ENCODE data around the gene ZNF415.

ZNF415 gene

DNA sequence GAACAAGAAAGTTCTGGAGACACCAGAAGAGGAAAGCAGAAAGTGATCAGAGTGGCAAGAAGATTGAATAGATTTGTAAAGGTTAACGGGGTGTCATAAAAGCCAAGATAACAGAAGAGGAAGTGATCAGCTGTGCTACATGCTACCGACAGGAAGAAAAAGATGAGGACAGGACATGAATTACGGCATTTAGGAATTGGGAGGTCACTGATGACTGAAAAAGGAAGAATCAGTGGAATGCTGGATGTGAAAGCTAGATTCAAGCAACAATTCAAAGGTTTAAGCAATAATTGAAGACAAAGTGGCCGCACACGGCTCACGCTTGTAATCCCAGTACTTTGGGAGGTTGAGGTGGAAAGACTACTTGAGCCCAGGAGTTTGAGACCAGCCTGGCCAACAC lies 44.6 kb downstream of the ZNF415 start:
- Histone ChIP-seq H3K4me1 (no peaks in the 10 kb centered on the region), H3K4me3 (ENCODE audit: low read depth, low read length) (no peak overlapping the region), H3K27me3 (no peaks in the 10 kb centered on the region), H3K9me3 (no peaks in the 10 kb centered on the region), H3K36me3 (peaks cover 5% of the 10 kb centered on the region; the same call in 1 of the 2 replicates)
- TF ChIP-seq, protein P1, sequence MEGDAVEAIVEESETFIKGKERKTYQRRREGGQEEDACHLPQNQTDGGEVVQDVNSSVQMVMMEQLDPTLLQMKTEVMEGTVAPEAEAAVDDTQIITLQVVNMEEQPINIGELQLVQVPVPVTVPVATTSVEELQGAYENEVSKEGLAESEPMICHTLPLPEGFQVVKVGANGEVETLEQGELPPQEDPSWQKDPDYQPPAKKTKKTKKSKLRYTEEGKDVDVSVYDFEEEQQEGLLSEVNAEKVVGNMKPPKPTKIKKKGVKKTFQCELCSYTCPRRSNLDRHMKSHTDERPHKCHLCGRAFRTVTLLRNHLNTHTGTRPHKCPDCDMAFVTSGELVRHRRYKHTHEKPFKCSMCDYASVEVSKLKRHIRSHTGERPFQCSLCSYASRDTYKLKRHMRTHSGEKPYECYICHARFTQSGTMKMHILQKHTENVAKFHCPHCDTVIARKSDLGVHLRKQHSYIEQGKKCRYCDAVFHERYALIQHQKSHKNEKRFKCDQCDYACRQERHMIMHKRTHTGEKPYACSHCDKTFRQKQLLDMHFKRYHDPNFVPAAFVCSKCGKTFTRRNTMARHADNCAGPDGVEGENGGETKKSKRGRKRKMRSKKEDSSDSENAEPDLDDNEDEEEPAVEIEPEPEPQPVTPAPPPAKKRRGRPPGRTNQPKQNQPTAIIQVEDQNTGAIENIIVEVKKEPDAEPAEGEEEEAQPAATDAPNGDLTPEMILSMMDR (IDR thresholded peaks at IDR 0.05; ENCODE audit: low read depth, low read length), result no peak
- DNase-seq, result no peak

DNA sequence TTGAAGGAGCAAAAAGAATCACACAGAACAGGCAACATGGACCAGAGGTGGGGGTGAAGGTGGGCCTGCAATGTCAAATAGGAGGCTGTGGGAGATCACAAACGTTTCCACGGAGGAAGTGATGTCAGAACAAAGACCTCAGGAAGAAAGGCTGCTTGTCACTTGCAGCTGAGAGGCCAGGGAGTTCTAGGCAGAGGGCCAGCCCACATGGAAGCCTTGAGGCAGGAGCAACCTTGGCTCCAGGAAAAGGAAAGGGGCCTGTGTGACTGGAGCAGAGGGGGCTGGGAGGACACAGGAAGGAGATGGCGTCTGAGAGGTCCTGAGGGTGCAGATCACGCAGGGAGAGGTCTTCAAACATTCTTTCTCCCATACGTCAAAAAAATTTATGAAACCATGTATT lies 45.8 kb downstream of the ZNF415 start:
- no peak for DNase-seq
- peaks cover 5% of the 10 kb centered on the region; the same call in 1 of the 2 replicates for H3K36me3 ChIP-seq
- H3K27me3 ChIP-seq, result no peaks in the 10 kb centered on the region
- no peaks in the 10 kb centered on the region for H3K9me3 ChIP-seq
- TF ChIP-seq, protein P1 (IDR thresholded peaks at IDR 0.05; ENCODE audit: low read depth, low read length), result no peak
- no peak overlapping the region for H3K4me3 ChIP-seq (ENCODE audit: low read depth, low read length)
- no peaks in the 10 kb centered on the region for H3K4me1 ChIP-seq

DNA sequence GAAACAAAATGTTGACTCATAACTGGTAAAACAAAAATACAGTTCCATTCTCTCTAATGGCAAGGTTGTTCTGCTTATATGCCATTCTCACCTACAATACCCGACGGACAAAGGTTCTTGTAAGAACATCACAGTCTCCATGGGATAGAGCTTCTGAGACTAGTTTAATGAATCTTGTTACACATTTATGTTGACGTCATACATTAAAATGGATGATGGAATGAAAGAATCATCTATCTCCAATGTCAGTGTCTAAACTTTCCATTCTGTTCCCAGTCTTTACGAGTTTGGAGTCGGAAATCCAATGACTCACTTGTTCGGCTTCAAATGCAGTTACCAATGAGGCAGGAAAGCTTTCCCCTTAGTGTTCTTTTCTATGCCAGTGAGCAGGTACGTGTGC lies 47.2 kb downstream of the ZNF415 start:
- Histone ChIP-seq H3K4me3 (ENCODE audit: low read depth, low read length) (no peak overlapping the region), H3K9me3 (no peaks in the 10 kb centered on the region), H3K27me3 (no peaks in the 10 kb centered on the region), H3K4me1 (no peaks in the 10 kb centered on the region), H3K36me3 (0 out of 2 replicates have a peak, but pooled peaks cover 2% of the 10 kb centered on the region)
- DNase-seq, result no peak
- TF ChIP-seq, protein P1 (IDR thresholded peaks at IDR 0.05; ENCODE audit: low read depth, low read length), result no peak

DNA sequence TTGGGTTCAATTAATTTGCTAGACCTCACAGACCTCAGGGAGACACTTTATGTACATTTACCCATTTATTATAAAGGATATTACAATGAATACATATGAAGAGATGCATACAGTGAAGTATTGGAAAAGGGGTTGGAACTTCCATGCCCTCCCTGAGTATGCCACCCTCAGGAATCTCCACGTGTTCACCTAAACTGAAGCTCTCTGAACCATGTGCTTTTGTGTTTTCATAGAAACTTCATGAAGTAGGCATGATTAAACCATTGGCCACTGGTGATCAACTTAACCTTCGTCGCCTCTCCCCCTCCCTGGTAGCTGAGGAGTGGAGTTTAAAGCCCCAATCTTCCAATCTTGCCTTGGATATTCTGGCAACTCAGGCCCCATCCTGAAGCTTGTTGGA lies 49.8 kb downstream of the ZNF415 start:
- no peak overlapping the region for H3K4me3 ChIP-seq (ENCODE audit: low read depth, low read length)
- TF ChIP-seq, protein P1 (IDR thresholded peaks at IDR 0.05; ENCODE audit: low read depth, low read length), result no peak
- no peaks in the 10 kb centered on the region for H3K9me3 ChIP-seq
- H3K27me3 ChIP-seq, result no peaks in the 10 kb centered on the region
- H3K4me1 ChIP-seq, result no peaks in the 10 kb centered on the region
- no peak for DNase-seq
- 0 out of 2 replicates have a peak, but pooled peaks cover 2% of the 10 kb centered on the region for H3K36me3 ChIP-seq

GRCh38 chr19:53079313-53079924 lies 53.3 kb downstream of the ZNF415 start:
- no peak for DNase-seq
- Histone ChIP-seq H3K9me3 (no peaks in the 10 kb centered on the region), H3K27me3 (no peaks in the 10 kb centered on the region), H3K4me3 (ENCODE audit: low read depth, low read length) (no peak overlapping the region), H3K4me1 (no peaks in the 10 kb centered on the region), H3K36me3 (no peaks in the 10 kb centered on the region)
- TF ChIP-seq, protein P1 (IDR thresholded peaks at IDR 0.05; ENCODE audit: low read depth, low read length), result no peak

- Histone ChIP-seq H3K36me3 (peaks cover 6% of the 10 kb centered on the region), H3K9me3 (no peaks in the 10 kb centered on the region)
- TF ChIP-seq, protein P1 (IDR thresholded peaks at IDR 0.05; ENCODE audit: low read depth, low read length), result no peak
Observed at GRCh38 chr19:53078668-53079067, 54.0 kb downstream of the ZNF415 start.

More at GRCh38 chr19:53078668-53079067, 54.0 kb downstream of the ZNF415 start:
- no peak overlapping the region for H3K4me3 ChIP-seq (ENCODE audit: low read depth, low read length)
- no peak for DNase-seq
- H3K27me3 ChIP-seq, result no peaks in the 10 kb centered on the region
- H3K4me1 ChIP-seq, result no peaks in the 10 kb centered on the region

All from BE2C (cell line).